Panc1 (cell line): ENCODE results near the gene RGN. TPM values are rescaled to one million over a fixed set of nuclear protein-coding genes. Genes with fewer than 3 reads are reported as not detected.
"Not testable (repeated sequence)": the region's sequence is repeated elsewhere in the genome, so short reads cannot be mapped to it uniquely, and the experiment has no call there.

Source experiments
- ATAC-seq: fragments of 200-7000 bp; cut with Tn5 transposase; 2 replicates; pipeline ENCODE4 v1.9.1; 2020; ENCODE audit warnings: mild to moderate bottlenecking, moderate library complexity
- BruUV-seq: library from RNA; stranded (reverse); fragments of 400-500 nt; replicated peaks from 2 replicates; lab custom pipeline; 2021; lab: Mats Ljungman, UMichigan
- CTCF ChIA-PET: fragments of 300-600 bp; sonication (Branson Sonifier 250); formaldehyde crosslinking; loops from one replicate; lab custom pipeline; 2022; ENCODE audit warnings: antibody characterized with exemption; lab: Charles Lee
- POLR2A ChIA-PET: fragments of 300-600 bp; sonication (Branson Sonifier 250); formaldehyde crosslinking; loops from one replicate; lab custom pipeline; 2022; ENCODE audit warnings: antibody characterized with exemption; lab: Charles Lee
- DNase-seq: peaks from one replicate; pipeline ENCODE4 v3.0.0-alpha.2; 2010; ENCODE audit warnings: low read depth, low spot score
- H3K27ac ChIP-seq: 2 replicates; pipeline ENCODE4 v1.5.1; 2011; ENCODE audit warnings: mild to moderate bottlenecking, low read length, inconsistent platforms
- H3K27me3 ChIP-seq: fragments of 200-500 bp; sonication (Bioruptor generic); 2 replicates; pipeline ENCODE4 v1.6.0; 2014; ENCODE audit warnings: low read length, inconsistent platforms; ENCODE audit not compliant: control insufficient read depth, insufficient read depth
- H3K36me3 ChIP-seq: fragments of 200-500 bp; sonication (Bioruptor generic); 2 replicates; pipeline ENCODE4 v1.5.1; 2014; ENCODE audit warnings: inconsistent platforms, mild to moderate bottlenecking, low read length, moderate library complexity; ENCODE audit not compliant: control insufficient read depth, insufficient read depth
- H3K4me1 ChIP-seq: 2 replicates; pipeline ENCODE4 v1.5.1; 2011; ENCODE audit warnings: inconsistent platforms, mild to moderate bottlenecking, low read length, moderate library complexity; ENCODE audit not compliant: control insufficient read depth, insufficient read depth
- H3K4me3 ChIP-seq, 2 experiments: 2 replicates each; pipeline ENCODE4 v1.5.1; 2011 to 2012; ENCODE audit warnings: low read depth in 2 of 2, low read length in 2 of 2, mild to moderate bottlenecking in 2 of 2, inconsistent platforms in 1 of 2, moderate library complexity in 1 of 2
- H3K9me3 ChIP-seq: fragments of 200-500 bp; sonication (Bioruptor generic); 2 replicates; pipeline ENCODE4 v1.5.1; 2014; ENCODE audit warnings: low read depth, mild to moderate bottlenecking, inconsistent platforms, low read length, moderate library complexity; ENCODE audit not compliant: control insufficient read depth, insufficient read depth
- POLR2AphosphoS5 ChIP-seq: IDR thresholded peaks from 2 replicates; pipeline ENCODE4 v1.6.1; 2012; ENCODE audit warnings: mild to moderate bottlenecking, low read depth, low read length, moderate library complexity
- SIN3A ChIP-seq: IDR thresholded peaks from 2 replicates; pipeline ENCODE4 v1.6.1; 2012; ENCODE audit warnings: low read depth, mild to moderate bottlenecking, low read length, moderate library complexity, borderline replicate concordance; ENCODE audit not compliant: insufficient read depth
- TCF7L2 ChIP-seq: IDR thresholded peaks from 2 replicates; pipeline ENCODE4 v1.6.1; 2011; ENCODE audit warnings: mild to moderate bottlenecking, low read depth, low read length, inconsistent platforms
- in situ Hi-C: cut with HindIII; loops from 2 replicates; pipeline ENCODE4 v1.10.0; 2016; ENCODE audit warnings: low sequenced_read_pairs, low pct_unique_long_range_greater_than_20kb
- intact Hi-C: fragments of 100-400 bp; cut with micrococcal nuclease; formaldehyde crosslinking; loops from one replicate; pipeline ENCODE4 v1.10.0; 2022; ENCODE audit not compliant: unreplicated experiment
- total RNA-seq: library from RNA; stranded (reverse); gene quantifications from one replicate; pipeline ENCODE4 v1.2.1, GENCODE V29; 2021; ENCODE audit not compliant: unreplicated experiment
- TF ChIP-seq, protein P1 (sequence below), 2 experiments: IDR thresholded peaks; 2 replicates each; pipeline ENCODE4 v1.6.1; 2011 to 2012; ENCODE audit warnings: low read depth in 2 of 2, control low read depth in 1 of 2, low read length in 1 of 2, mild to moderate bottlenecking in 1 of 2, moderate library complexity in 1 of 2; ENCODE audit not compliant: insufficient read depth in 1 of 2
- TF ChIP-seq, protein P2 (sequence below): fragments of 450-650 bp; IDR thresholded peaks from 2 replicates; pipeline ENCODE4 v1.5.1; 2017; ENCODE audit warnings: mild to moderate bottlenecking

Gene RGN
- total RNA-seq, 1 experiment from 2014 or later: 3.4 TPM

DNA sequence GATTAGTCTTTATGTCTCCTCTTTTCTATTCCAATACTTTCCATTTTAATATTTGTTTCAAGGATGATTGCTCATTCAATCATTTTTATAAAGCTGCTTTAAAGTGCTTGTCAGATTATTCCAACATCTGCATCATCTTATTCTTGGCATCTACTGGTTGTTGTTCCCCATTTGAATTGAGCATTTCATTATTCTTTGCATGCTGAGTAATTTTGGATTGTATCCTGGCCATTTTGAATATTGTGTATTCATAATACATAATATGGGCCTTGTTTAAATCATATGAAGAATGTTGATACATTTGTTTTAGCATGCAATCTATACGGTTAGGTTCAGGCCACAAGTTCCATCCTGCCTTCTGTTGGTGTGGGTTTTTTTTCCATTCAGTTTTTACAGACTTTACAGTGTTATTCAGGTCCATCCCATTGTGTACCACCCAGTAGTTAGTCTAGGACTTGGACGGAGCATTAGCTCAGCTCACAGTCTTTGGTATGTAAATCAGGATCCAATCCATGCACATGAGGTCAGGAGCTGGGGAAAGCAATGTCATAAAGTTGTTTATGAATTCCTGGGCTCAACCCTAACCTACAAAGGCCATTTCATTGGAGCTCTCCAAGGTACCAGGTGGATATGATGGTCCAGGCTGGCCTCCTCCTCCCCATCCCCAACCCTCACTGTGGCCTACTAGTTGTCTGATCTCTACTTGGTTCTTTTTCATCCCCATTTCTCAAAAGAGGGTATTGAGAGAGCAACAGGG lies 20.3 kb downstream of the RGN start:
- ChIA-PET CTCF (no interaction called here), POLR2A (no interaction called here)
- intact Hi-C loops: loop anchor here (10.0 kb wide), 1 partner anchor 194 kb away; no protein-coding TSS in a partner anchor
- ATAC-seq (no peak), DNase-seq (no peak)
- Histone ChIP-seq H3K9me3 (no peaks in the 10 kb centered on the region), H3K27me3 (no peaks in the 10 kb centered on the region), H3K36me3 (no peaks in the 10 kb centered on the region), H3K27ac (no peak overlapping the region), H3K4me3 (no peak overlapping the region), H3K4me1 (no peaks in the 10 kb centered on the region)
- no TSS peak for BruUV-seq
- in situ Hi-C loops: no loop called here
- TF ChIP-seq, protein P1, sequence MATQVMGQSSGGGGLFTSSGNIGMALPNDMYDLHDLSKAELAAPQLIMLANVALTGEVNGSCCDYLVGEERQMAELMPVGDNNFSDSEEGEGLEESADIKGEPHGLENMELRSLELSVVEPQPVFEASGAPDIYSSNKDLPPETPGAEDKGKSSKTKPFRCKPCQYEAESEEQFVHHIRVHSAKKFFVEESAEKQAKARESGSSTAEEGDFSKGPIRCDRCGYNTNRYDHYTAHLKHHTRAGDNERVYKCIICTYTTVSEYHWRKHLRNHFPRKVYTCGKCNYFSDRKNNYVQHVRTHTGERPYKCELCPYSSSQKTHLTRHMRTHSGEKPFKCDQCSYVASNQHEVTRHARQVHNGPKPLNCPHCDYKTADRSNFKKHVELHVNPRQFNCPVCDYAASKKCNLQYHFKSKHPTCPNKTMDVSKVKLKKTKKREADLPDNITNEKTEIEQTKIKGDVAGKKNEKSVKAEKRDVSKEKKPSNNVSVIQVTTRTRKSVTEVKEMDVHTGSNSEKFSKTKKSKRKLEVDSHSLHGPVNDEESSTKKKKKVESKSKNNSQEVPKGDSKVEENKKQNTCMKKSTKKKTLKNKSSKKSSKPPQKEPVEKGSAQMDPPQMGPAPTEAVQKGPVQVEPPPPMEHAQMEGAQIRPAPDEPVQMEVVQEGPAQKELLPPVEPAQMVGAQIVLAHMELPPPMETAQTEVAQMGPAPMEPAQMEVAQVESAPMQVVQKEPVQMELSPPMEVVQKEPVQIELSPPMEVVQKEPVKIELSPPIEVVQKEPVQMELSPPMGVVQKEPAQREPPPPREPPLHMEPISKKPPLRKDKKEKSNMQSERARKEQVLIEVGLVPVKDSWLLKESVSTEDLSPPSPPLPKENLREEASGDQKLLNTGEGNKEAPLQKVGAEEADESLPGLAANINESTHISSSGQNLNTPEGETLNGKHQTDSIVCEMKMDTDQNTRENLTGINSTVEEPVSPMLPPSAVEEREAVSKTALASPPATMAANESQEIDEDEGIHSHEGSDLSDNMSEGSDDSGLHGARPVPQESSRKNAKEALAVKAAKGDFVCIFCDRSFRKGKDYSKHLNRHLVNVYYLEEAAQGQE (IDR thresholded peaks at IDR 0.05; ENCODE audit: insufficient read depth in 1 of 2, low read depth in 2 of 2, low read length in 1 of 2): peak; percentile 55 to 61; a peak in 3 of 4 replicates
- TF ChIP-seq TCF7L2: no peak

DNA sequence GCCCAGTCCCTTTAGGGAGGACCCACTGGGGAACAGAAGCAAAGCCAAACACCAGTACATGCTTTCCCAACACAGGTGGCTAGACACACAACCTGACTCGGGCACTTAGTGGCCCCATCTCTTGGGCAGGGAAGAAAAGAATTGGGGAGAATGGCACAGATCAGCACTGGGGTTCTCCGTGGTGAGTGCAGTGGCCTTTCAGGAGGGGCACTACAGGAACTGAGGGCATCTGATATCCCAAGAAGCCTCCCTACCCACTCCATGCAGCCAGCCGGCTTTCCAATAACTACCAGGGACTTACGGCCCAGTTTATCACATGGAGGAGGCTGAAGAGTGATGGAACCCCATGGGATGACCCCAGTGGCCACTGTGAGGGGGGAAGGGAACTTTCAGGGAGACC lies 23.0 kb downstream of the RGN start:
- Histone ChIP-seq H3K36me3 (no peaks in the 10 kb centered on the region), H3K27me3 (no peaks in the 10 kb centered on the region), H3K4me1 (no peaks in the 10 kb centered on the region), H3K27ac (no peak overlapping the region), H3K9me3 (no peaks in the 10 kb centered on the region), H3K4me3 (no peak overlapping the region)
- ATAC-seq (no peak), DNase-seq (no peak)
- in situ Hi-C loops (no loop called here), intact Hi-C loops (no loop called here)
- TF ChIP-seq TCF7L2: no peak
- TF ChIP-seq, protein P2, sequence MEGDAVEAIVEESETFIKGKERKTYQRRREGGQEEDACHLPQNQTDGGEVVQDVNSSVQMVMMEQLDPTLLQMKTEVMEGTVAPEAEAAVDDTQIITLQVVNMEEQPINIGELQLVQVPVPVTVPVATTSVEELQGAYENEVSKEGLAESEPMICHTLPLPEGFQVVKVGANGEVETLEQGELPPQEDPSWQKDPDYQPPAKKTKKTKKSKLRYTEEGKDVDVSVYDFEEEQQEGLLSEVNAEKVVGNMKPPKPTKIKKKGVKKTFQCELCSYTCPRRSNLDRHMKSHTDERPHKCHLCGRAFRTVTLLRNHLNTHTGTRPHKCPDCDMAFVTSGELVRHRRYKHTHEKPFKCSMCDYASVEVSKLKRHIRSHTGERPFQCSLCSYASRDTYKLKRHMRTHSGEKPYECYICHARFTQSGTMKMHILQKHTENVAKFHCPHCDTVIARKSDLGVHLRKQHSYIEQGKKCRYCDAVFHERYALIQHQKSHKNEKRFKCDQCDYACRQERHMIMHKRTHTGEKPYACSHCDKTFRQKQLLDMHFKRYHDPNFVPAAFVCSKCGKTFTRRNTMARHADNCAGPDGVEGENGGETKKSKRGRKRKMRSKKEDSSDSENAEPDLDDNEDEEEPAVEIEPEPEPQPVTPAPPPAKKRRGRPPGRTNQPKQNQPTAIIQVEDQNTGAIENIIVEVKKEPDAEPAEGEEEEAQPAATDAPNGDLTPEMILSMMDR: no peak
- no peak for TF ChIP-seq POLR2AphosphoS5
- TF ChIP-seq, protein P1 (IDR thresholded peaks at IDR 0.05; ENCODE audit: insufficient read depth in 1 of 2, low read depth in 2 of 2, low read length in 1 of 2): no peak
- TF ChIP-seq SIN3A: no peak
- BruUV-seq: no TSS peak
- POLR2A ChIA-PET: no interaction called here
- CTCF ChIA-PET: no interaction called here

DNA sequence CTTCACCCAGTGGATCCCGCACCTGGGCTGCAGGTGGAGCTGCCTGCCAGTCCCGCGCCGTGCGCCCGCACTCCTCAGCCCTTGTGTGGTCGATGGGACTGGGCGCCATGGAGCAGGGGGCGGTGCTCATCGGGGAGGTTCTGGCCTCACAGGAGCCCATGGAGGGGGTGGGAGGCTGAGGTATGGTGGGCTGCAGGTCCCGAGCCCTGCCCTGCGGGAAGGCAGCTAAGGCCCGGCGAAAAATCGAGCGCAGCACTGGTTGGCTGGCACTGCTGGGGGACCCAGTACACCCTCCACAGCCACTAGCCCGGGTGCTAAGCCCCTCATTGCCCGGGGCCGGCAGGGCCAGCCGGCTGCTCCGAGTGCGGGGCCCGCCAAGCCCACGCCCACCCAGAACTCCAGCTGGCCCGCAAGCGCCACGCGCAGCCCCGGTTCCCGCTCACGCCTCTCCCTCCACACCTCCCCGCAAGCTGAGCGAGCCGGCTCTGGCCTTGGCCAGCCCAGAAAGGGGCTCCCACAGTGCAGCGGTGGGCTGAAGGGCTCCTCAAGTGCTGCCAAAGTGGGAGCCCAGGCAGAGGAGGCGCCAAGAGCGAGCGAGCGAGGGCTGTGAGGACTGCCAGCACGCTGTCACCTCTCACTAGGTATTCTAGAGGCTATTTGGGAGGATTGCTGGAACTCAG lies 32.8 kb downstream of the RGN start:
- H3K27ac ChIP-seq, CTCF ChIA-PET, H3K4me1 ChIP-seq, intact Hi-C loops, H3K4me3 ChIP-seq, DNase-seq, ATAC-seq, H3K36me3 ChIP-seq, H3K27me3 ChIP-seq, POLR2A ChIA-PET, in situ Hi-C loops, BruUV-seq, H3K9me3 ChIP-seq: not testable (repeated sequence)
